Measurements from ENCODE around the gene USB1.

GRCh38 chr16:58001781-58002415 is 691 bp downstream of the USB1 start:
- TF ChIP-seq CTCF (conservative IDR thresholded peaks at IDR 0.05; ENCODE audit: low read depth, low read length): no peak
- no peak for TF ChIP-seq EZH2 (IDR thresholded peaks at IDR 0.05; ENCODE audit: borderline replicate concordance, low read depth, low read length, poor library complexity, severe bottlenecking)
